T-cell (primary cell): Measurements from ENCODE around the gene HINFP. TPM values are rescaled to one million over a fixed set of nuclear protein-coding genes. Genes with fewer than 3 reads are reported as not detected.

ENCODE experiments used
- ATAC-seq, 4 experiments: fragments of 200-7000 bp in 3 of 4; fragments of 150-1000 bp in 1 of 4; cut with Tn5 transposase; replicated peaks in 1 of 4; 1 replicate in 3 of 4; 2 replicates in 1 of 4; pipeline ENCODE4 v1.10.0; 2021; ENCODE audit warnings: moderate library complexity in 3 of 4, mild to moderate bottlenecking in 2 of 4, moderate number of reproducible peaks in 1 of 4
- CTCF ChIA-PET, 2 donors: fragments of 300-600 bp; sonication (Branson Sonifier 250); formaldehyde crosslinking; loops; one replicate each; lab custom pipeline; 2022; ENCODE audit warnings: antibody characterized with exemption in 2 of 2; lab: Charles Lee
- POLR2A ChIA-PET, 2 donors: fragments of 300-600 bp; sonication (Branson Sonifier 250); formaldehyde crosslinking; loops; one replicate each; lab custom pipeline; 2022; ENCODE audit warnings: antibody characterized with exemption in 2 of 2; lab: Charles Lee
- DNase-seq, 35 experiments: peaks; one replicate each; pipeline versions ENCODE4 v3.0.0 to v3.0.0-alpha.2; 2013 to 2023
- H3K27ac ChIP-seq: one replicate; pipeline ENCODE4 v1.5.1; 2013; ENCODE audit warnings: low read length
- H3K27me3 ChIP-seq, 2 experiments: replicated peaks in 1 of 2; 1 replicate in 1 of 2; 2 replicates in 1 of 2; pipeline versions ENCODE4 v1.6.1 to v1.7.0; 2013; ENCODE audit warnings: low read length in 1 of 2, mixed read lengths in 1 of 2; ENCODE audit not compliant: control insufficient read depth in 2 of 2, insufficient read depth in 2 of 2; ENCODE audit errors: extremely low read depth in 1 of 2
- H3K36me3 ChIP-seq, 2 donors: 1 replicate in 1 of 2; 2 replicates in 1 of 2; pipeline versions ENCODE4 v1.6.1 to v1.7.0; 2013; ENCODE audit warnings: low read length in 1 of 2; ENCODE audit not compliant: control insufficient read depth in 2 of 2, insufficient read depth in 1 of 2; ENCODE audit errors: extremely low read depth in 1 of 2
- H3K4me1 ChIP-seq, 2 experiments: 1 replicate in 1 of 2; 2 replicates in 1 of 2; pipeline versions ENCODE4 v1.6.1 to v1.7.0; 2013; ENCODE audit warnings: low read length in 2 of 2, mixed read lengths in 1 of 2; ENCODE audit not compliant: insufficient read depth in 2 of 2, control insufficient read depth in 1 of 2; ENCODE audit errors: extremely low read depth in 1 of 2
- H3K4me3 ChIP-seq, 2 donors: 1 replicate in 1 of 2; 2 replicates in 1 of 2; pipeline versions ENCODE4 v1.5.1 to v1.7.0; 2013; ENCODE audit warnings: mild to moderate bottlenecking in 2 of 2, low read length in 1 of 2, moderate library complexity in 1 of 2; ENCODE audit not compliant: control insufficient read depth in 1 of 2; ENCODE audit errors: extremely low read depth in 1 of 2
- H3K9me3 ChIP-seq: 2 replicates; pipeline ENCODE4 v1.7.0; 2013
- H3K27ac Mint-ChIP-seq, 2 donors: one replicate each; pipeline ENCODE4 v1.8.0; 2020 to 2021; ENCODE audit warnings: mild to moderate bottlenecking in 2 of 2, mixed read lengths in 2 of 2
- H3K27me3 Mint-ChIP-seq, 2 donors: one replicate each; pipeline ENCODE4 v1.8.0; 2021 to 2022; ENCODE audit warnings: mixed read lengths in 2 of 2
- H3K36me3 Mint-ChIP-seq: one replicate; pipeline ENCODE4 v1.8.0; 2021; ENCODE audit warnings: mixed read lengths
- H3K4me1 Mint-ChIP-seq, 3 donors: one replicate each; pipeline ENCODE4 v1.8.0; 2020 to 2022; ENCODE audit warnings: mixed read lengths in 3 of 3, mild to moderate bottlenecking in 1 of 3
- H3K4me3 Mint-ChIP-seq, 3 donors: one replicate each; pipeline ENCODE4 v1.8.0; 2020 to 2022; ENCODE audit warnings: mild to moderate bottlenecking in 3 of 3, mixed read lengths in 3 of 3, moderate library complexity in 3 of 3
- H3K9me3 Mint-ChIP-seq, 3 donors: one replicate each; pipeline ENCODE4 v1.8.0; 2020 to 2022; ENCODE audit warnings: mixed read lengths in 3 of 3
- WGBS: methylation state at CpG from one replicate; pipeline ENCODE4 v1.1.5; 2013; ENCODE audit warnings: missing lambda C conversion rate; ENCODE audit not compliant: insufficient coverage; 5-methylcytosine and 5-hydroxymethylcytosine counted together
- total RNA-seq, 35 experiments: library from RNA in 6 of 35; stranded (reverse) in 6 of 35; fragments of 120-200 nt in 1 of 35; gene quantifications; one replicate each; pipeline versions ENCODE4 v1.2.1 to v1.2.4 and lab custom pipeline; 2013 to 2026

Gene HINFP
- total RNA-seq, 5 donors from 2014 or later (not counting 1 experiment from before 2014, with no cell fraction given), result 30.0 to 68.5 (median 56.7) TPM

GRCh38 chr11:119152604-119153003, 31.2 kb downstream of the HINFP start:
- ChIA-PET CTCF (no interaction called here), POLR2A (interaction anchor here (0.5 to 0.6 kb wide), 2 partner anchors 31 to 209 kb away, joined by 3 read pairs; partner anchors contain the start of gene HINFP (in 1 of the 2))
- Histone ChIP-seq H3K4me1 (peaks cover 0 to 21% of the 10 kb centered on the region in 2 experiments), H3K36me3 (no peaks in the 10 kb centered on the region), H3K27ac (no peak overlapping the region), H3K27me3 (peaks cover 0 to 62% of the 10 kb centered on the region in 2 experiments), H3K4me3 (no peak overlapping the region), H3K9me3 (no peaks in the 10 kb centered on the region)
- Mint-ChIP-seq H3K4me3 (no peak overlapping the region), H3K36me3 (no peaks in the 10 kb centered on the region), H3K27me3 (peaks cover 6 to 31% of the 10 kb centered on the region in 2 donors), H3K27ac (no peak overlapping the region), H3K4me1 (peaks cover 10 to 11% (median 10%) of the 10 kb centered on the region in 3 donors), H3K9me3 (no peaks in the 10 kb centered on the region)
- ATAC-seq, result no peak
- WGBS, result 80% methylated on average over 1 of the region's 4 CpGs
- no peak for DNase-seq

DNA sequence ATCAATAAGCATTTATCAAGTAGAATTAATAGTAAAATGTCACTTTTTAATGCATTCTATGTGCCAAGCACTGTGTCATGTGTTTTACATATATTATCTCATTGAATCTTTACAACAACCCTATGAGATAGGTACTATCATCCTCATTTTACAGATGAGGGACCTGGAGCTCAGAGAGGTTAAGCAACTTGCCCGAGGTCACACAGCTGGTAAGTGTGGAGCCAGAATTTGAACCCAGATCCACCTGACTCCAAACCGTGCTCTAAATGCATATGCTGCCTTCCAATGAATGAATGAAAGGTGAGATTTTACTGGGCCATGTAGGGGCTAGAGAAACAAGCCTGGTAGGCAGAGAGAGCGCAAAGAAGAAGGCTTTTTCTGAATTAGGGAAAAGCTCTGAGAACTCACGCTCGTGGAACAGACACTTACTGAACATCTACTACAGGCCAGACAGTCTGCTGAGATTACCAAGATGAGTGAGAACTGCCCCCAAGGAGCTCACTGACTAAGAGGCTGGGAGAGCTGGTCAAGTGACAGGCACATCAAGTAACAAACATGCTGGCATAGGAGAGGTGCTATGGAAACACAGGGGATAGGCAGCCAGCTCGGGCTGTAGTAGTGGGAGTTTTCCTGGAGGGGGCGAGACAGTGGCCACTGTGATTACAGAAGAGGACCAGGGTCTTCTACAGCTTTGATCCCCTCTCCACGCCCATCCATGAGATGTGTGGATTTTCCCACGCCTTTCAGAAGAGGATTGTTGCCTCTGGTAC, 31.9 kb downstream of the HINFP start:
- CTCF ChIA-PET, result interaction anchor here in 1 of 2 donors (0.5 kb wide), 1 partner anchor 275 kb away, joined by 3 read pairs; no protein-coding TSS in a partner anchor
- peaks cover 0 to 25% of the 10 kb centered on the region in 2 donors for H3K27me3 Mint-ChIP-seq
- no peaks in the 10 kb centered on the region for H3K9me3 ChIP-seq
- H3K4me3 Mint-ChIP-seq, result no peak overlapping the region
- ATAC-seq (no peak), DNase-seq (no peak)
- POLR2A ChIA-PET, result interaction anchor here in 1 of 2 donors (0.5 kb wide), 1 partner anchor 163 kb away, joined by 9 read pairs; no protein-coding TSS in a partner anchor
- 56% methylated on average over 3 of the region's 9 CpGs for WGBS
- H3K4me1 ChIP-seq, result peaks cover 0 to 16% of the 10 kb centered on the region in 2 experiments
- H3K36me3 Mint-ChIP-seq, result no peaks in the 10 kb centered on the region
- no peak overlapping the region for H3K27ac ChIP-seq
- no peak overlapping the region for H3K27ac Mint-ChIP-seq
- peaks cover 0 to 56% of the 10 kb centered on the region in 2 experiments for H3K27me3 ChIP-seq
- H3K36me3 ChIP-seq, result no peaks in the 10 kb centered on the region
- no peaks in the 10 kb centered on the region for H3K9me3 Mint-ChIP-seq
- no peak overlapping the region for H3K4me3 ChIP-seq
- H3K4me1 Mint-ChIP-seq, result peaks cover 5% of the 10 kb centered on the region in 3 donors

DNA sequence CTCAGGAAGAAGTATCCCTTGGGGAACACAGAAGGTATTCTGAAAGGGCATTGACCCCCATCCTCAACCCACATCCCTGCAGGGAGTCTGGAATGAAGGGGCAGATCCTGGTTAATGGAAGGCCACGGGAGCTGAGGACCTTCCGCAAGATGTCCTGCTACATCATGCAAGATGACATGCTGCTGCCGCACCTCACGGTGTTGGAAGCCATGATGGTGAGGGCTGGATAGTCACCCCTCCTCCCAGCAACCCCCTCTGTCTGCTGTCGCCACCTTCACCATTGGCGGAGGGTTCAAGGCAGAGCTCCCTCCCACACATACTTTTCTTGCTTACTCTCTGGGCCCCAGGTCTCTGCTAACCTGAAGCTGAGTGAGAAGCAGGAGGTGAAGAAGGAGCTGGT, 32.8 kb downstream of the HINFP start:
- ChIA-PET POLR2A (no interaction called here), CTCF (interaction anchor here (0.6 kb wide), 2 partner anchors 380 to 419 kb away, joined by 4 to 8 read pairs; no protein-coding TSS in a partner anchor)
- WGBS, result no CpG with 5 or more reads among the region's 6 CpGs
- no peaks in the 10 kb centered on the region for H3K36me3 Mint-ChIP-seq
- Histone ChIP-seq H3K27ac (no peak overlapping the region), H3K36me3 (no peaks in the 10 kb centered on the region), H3K9me3 (no peaks in the 10 kb centered on the region), H3K4me1 (peaks cover 0 to 8% of the 10 kb centered on the region in 2 experiments), H3K4me3 (no peak overlapping the region), H3K27me3 (peaks cover 0 to 47% of the 10 kb centered on the region in 2 experiments)
- DNase-seq (no peak), ATAC-seq (no peak)
- no peaks in the 10 kb centered on the region for H3K9me3 Mint-ChIP-seq
- H3K4me1 Mint-ChIP-seq, result no peaks in the 10 kb centered on the region
- H3K4me3 Mint-ChIP-seq, result no peak overlapping the region
- H3K27me3 Mint-ChIP-seq, result peaks cover 0 to 23% of the 10 kb centered on the region in 2 donors
- no peak overlapping the region for H3K27ac Mint-ChIP-seq

GRCh38 chr11:119155733-119156492, 34.5 kb downstream of the HINFP start:
- no peak for ATAC-seq
- Mint-ChIP-seq H3K36me3 (no peaks in the 10 kb centered on the region), H3K27ac (no peak overlapping the region), H3K4me1 (no peaks in the 10 kb centered on the region), H3K9me3 (no peaks in the 10 kb centered on the region), H3K4me3 (no peak overlapping the region), H3K27me3 (peaks cover 0 to 24% of the 10 kb centered on the region in 2 donors)
- H3K9me3 ChIP-seq, result no peaks in the 10 kb centered on the region
- ChIA-PET CTCF (interaction anchor here in 1 of 2 donors (1.1 kb wide), 1 partner anchor 8 kb away, joined by 4 read pairs; no protein-coding TSS in a partner anchor), POLR2A (interaction anchor here in 1 of 2 donors (0.6 kb wide), 1 partner anchor 13 kb away, joined by 3 read pairs; no protein-coding TSS in a partner anchor)
- H3K36me3 ChIP-seq, result no peaks in the 10 kb centered on the region
- no peak overlapping the region for H3K4me3 ChIP-seq
- 56% methylated on average over 4 of the region's 8 CpGs for WGBS
- no peak for DNase-seq
- H3K27me3 ChIP-seq, result peaks cover 0 to 39% of the 10 kb centered on the region in 2 experiments
- no peak overlapping the region for H3K27ac ChIP-seq
- H3K4me1 ChIP-seq, result no peaks in the 10 kb centered on the region

- no peak overlapping the region for H3K4me3 ChIP-seq
- ChIA-PET POLR2A (no interaction called here), CTCF (interaction anchor here in 1 of 2 donors (1.1 kb wide), 1 partner anchor 9 kb away, joined by 4 read pairs; no protein-coding TSS in a partner anchor)
- Mint-ChIP-seq H3K4me1 (no peaks in the 10 kb centered on the region), H3K4me3 (no peak overlapping the region), H3K27me3 (peaks cover 0 to 24% of the 10 kb centered on the region in 2 donors), H3K27ac (no peak overlapping the region), H3K9me3 (no peaks in the 10 kb centered on the region), H3K36me3 (no peaks in the 10 kb centered on the region)
- ATAC-seq, result no peak
- H3K36me3 ChIP-seq, result no peaks in the 10 kb centered on the region
- H3K4me1 ChIP-seq, result no peaks in the 10 kb centered on the region
- 83% methylated on average over 2 of the region's 10 CpGs for WGBS
- H3K27me3 ChIP-seq, result peaks cover 0 to 36% of the 10 kb centered on the region in 2 experiments
- DNase-seq, result no peak
- H3K27ac ChIP-seq, result no peak overlapping the region
- no peaks in the 10 kb centered on the region for H3K9me3 ChIP-seq
Measured at GRCh38 chr11:119156496-119156895, 35.1 kb downstream of the HINFP start.

DNA sequence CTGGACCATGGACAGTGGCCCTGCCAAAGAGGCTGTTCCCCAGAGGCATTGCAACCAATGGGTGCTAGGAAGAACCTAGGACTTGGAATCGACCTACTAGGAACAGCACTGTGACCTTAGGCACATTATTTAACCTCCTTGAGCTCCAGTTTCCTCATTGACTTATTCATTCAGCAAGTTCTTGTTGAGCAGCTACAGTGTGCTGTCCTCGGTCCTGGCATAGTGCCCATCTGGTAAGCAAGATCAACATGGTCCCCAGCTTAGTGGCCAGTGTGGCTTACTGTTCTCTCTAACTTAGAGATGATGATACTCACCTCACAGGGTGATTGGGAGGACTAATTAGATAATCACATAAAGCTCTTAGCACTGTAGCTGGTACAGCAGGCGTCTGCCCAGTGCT, 35.7 kb downstream of the HINFP start:
- Histone ChIP-seq H3K4me1 (no peaks in the 10 kb centered on the region), H3K27me3 (peaks cover 0 to 36% of the 10 kb centered on the region in 2 experiments), H3K4me3 (no peak overlapping the region), H3K36me3 (no peaks in the 10 kb centered on the region), H3K9me3 (no peaks in the 10 kb centered on the region), H3K27ac (no peak overlapping the region)
- 33% methylated on average over 1 of the region's 3 CpGs for WGBS
- H3K4me3 Mint-ChIP-seq, result no peak overlapping the region
- ChIA-PET CTCF (interaction anchor here in 1 of 2 donors (0.6 to 1.1 kb wide), 2 partner anchors 10 to 127 kb away, joined by 4 to 7 read pairs; no protein-coding TSS in a partner anchor), POLR2A (no interaction called here)
- H3K9me3 Mint-ChIP-seq, result no peaks in the 10 kb centered on the region
- H3K4me1 Mint-ChIP-seq, result no peaks in the 10 kb centered on the region
- DNase-seq, result no peak
- peaks cover 0 to 22% of the 10 kb centered on the region in 2 donors for H3K27me3 Mint-ChIP-seq
- H3K36me3 Mint-ChIP-seq, result no peaks in the 10 kb centered on the region
- no peak for ATAC-seq
- no peak overlapping the region for H3K27ac Mint-ChIP-seq
